Activated CD4-positive, alpha-beta T cell treated with anti-CD3 and anti-CD28 coated beads, Interleukin-10, Interleukin-2, amounts not matched to agents 100 ng/mL and 50 ng/mL, durations not matched to agents 16 hours and 8 hours (primary cell): ENCODE data around the gene SPTSSB.
A peak's percentile ranks its signal among the peaks of the same experiment; 100 is the strongest.

Source experiments
- DNase-seq: peaks from one replicate; pipeline ENCODE4 v3.0.0-alpha.2; 2020

The SPTSSB gene

GRCh38 chr3:161371441-161372320, at the start of gene SPTSSB:
Gene SPTSSB, minus strand, starts transcription at chr3:161371517. Its CDS starts 25,194 bp downstream, at chr3:161346323.
- DNase-seq: peak; percentile 45

GRCh38 chr3:161420746-161421145, 49.4 kb upstream of the SPTSSB start:
- DNase-seq: no peak

GRCh38 chr3:161419555-161420333, 48.4 kb upstream of the SPTSSB start:
- no peak for DNase-seq

- no peak for DNase-seq
Measured at GRCh38 chr3:161415506-161416231, 44.4 kb upstream of the SPTSSB start.

GRCh38 chr3:161414907-161415306, 43.6 kb upstream of the SPTSSB start:
- DNase-seq: no peak

GRCh38 chr3:161413855-161414210, 42.5 kb upstream of the SPTSSB start:
- DNase-seq: no peak

GRCh38 chr3:161413127-161413854, 42.0 kb upstream of the SPTSSB start:
- DNase-seq: no peak

GRCh38 chr3:161412123-161412522, 40.8 kb upstream of the SPTSSB start:
- no peak for DNase-seq

GRCh38 chr3:161409858-161410257, 38.5 kb upstream of the SPTSSB start:
- no peak for DNase-seq

- DNase-seq: peak; percentile 36
Measured at GRCh38 chr3:161409069-161409468, 37.8 kb upstream of the SPTSSB start.

- no peak for DNase-seq
Measured at GRCh38 chr3:161406594-161407555, 35.6 kb upstream of the SPTSSB start.

GRCh38 chr3:161405836-161406235, 34.5 kb upstream of the SPTSSB start:
- no peak for DNase-seq

GRCh38 chr3:161405087-161405486, 33.8 kb upstream of the SPTSSB start:
- no peak for DNase-seq

GRCh38 chr3:161403251-161403650, 31.9 kb upstream of the SPTSSB start:
- DNase-seq: no peak

- no peak for DNase-seq
Measured at GRCh38 chr3:161401389-161401788, 30.1 kb upstream of the SPTSSB start.

- DNase-seq: no peak
Measured at GRCh38 chr3:161400650-161401049, 29.3 kb upstream of the SPTSSB start.

- DNase-seq: peak; percentile 12
Measured at GRCh38 chr3:161395115-161396012, 24.0 kb upstream of the SPTSSB start.

- DNase-seq: no peak
Measured at GRCh38 chr3:161393803-161394202, 22.5 kb upstream of the SPTSSB start.

- DNase-seq: no peak
Measured at GRCh38 chr3:161393310-161393709, 22.0 kb upstream of the SPTSSB start.

GRCh38 chr3:161392853-161393252, 21.5 kb upstream of the SPTSSB start:
- no peak for DNase-seq
